K562 treated with DMSO at 1 percent for 24 hours (cell line): ENCODE measurements around the gene CEP97. TPM values are rescaled to one million over a fixed set of nuclear protein-coding genes. Genes with fewer than 3 reads are reported as not detected.

Experiments used
- total RNA-seq: library from RNA; unstranded; fragments of 300-600 nt; gene quantifications from 2 replicates; pipeline ENCODE4 v1.2.3, GENCODE V29; 2022; ENCODE audit warnings: low read depth; ENCODE audit not compliant: insufficient read depth

The CEP97 gene
- 3.1 and 3.4 TPM in 2 replicates for total RNA-seq

GRCh38 chr3:101724329-101725193, at the start of gene CEP97:
CEP97 (plus strand) TSS chr3:101724614; CDS start chr3:101724677, 63 bp downstream.

GRCh38 chr3:101676765-101677435, 47.5 kb upstream of the CEP97 start, which contains the start of gene ZBTB11:
ZBTB11 (minus strand) TSS chr3:101677132; CDS start chr3:101676914, 218 bp downstream.

GRCh38 chr3:101779047-101779821, 54.8 kb downstream of the CEP97 start, which contains the start of gene NXPE3:
NXPE3 (plus strand) TSS chr3:101779211; CDS start chr3:101785597, 6,386 bp downstream.

Other genes starting within 250 kb of the CEP97 start
- 3.6 and 6.2 TPM in 2 replicates for gene SENP7, start 211.4 kb upstream of the CEP97 start, total RNA-seq
- gene TRMT10C, start 162.7 kb upstream of the CEP97 start, total RNA-seq: 11.0 and 14.1 TPM in 2 replicates
- 33.3 and 45.0 TPM in 2 replicates for gene PCNP, start 150.4 kb upstream of the CEP97 start, total RNA-seq
- 11.9 and 13.0 TPM in 2 replicates for gene ZBTB11, start 47.5 kb upstream of the CEP97 start, total RNA-seq
- 1,678 and 1,879 TPM in 2 replicates for gene RPL24, start 37.9 kb upstream of the CEP97 start, total RNA-seq
- gene NXPE3, start 54.6 kb downstream of the CEP97 start, total RNA-seq: 7.1 and 7.6 TPM in 2 replicates
- gene NFKBIZ, start 124.9 kb downstream of the CEP97 start, total RNA-seq: 18.8 and 20.5 TPM in 2 replicates